ENCODE results near the gene DCLK2.

DNA sequence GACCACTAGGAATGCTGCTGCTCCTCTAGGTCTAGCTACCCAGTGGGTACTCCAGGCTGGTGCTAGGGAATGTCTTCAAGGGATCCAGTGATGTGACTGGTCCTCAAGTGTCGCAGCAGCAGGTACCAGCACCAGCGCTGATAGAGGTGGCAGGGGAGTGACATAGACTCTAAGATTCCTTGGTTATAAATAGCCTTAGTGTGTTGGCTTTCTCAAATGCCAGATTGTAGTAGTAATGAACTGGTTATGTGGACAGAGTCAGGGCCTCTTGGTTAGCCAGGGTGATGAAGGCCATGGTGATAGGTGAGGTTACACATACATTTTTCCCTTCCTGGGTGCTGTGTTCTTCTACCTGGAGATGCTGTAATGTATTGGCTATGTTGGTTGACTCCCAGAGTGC is 38.3 kb downstream of the DCLK2 start:
- TF ChIP-seq, protein P1, sequence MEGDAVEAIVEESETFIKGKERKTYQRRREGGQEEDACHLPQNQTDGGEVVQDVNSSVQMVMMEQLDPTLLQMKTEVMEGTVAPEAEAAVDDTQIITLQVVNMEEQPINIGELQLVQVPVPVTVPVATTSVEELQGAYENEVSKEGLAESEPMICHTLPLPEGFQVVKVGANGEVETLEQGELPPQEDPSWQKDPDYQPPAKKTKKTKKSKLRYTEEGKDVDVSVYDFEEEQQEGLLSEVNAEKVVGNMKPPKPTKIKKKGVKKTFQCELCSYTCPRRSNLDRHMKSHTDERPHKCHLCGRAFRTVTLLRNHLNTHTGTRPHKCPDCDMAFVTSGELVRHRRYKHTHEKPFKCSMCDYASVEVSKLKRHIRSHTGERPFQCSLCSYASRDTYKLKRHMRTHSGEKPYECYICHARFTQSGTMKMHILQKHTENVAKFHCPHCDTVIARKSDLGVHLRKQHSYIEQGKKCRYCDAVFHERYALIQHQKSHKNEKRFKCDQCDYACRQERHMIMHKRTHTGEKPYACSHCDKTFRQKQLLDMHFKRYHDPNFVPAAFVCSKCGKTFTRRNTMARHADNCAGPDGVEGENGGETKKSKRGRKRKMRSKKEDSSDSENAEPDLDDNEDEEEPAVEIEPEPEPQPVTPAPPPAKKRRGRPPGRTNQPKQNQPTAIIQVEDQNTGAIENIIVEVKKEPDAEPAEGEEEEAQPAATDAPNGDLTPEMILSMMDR (IDR thresholded peaks at IDR 0.05), result no peak
- TF ChIP-seq EP300 (IDR thresholded peaks at IDR 0.05) (no peak), POLR2A (IDR thresholded peaks at IDR 0.05) (no peak)

All from ovary (tissue), 3 donors.